ENCODE results near the gene DKK2. TPM values are rescaled to one million over a fixed set of nuclear protein-coding genes. Genes with fewer than 3 reads are reported as not detected.

DKK2 gene, protein sequence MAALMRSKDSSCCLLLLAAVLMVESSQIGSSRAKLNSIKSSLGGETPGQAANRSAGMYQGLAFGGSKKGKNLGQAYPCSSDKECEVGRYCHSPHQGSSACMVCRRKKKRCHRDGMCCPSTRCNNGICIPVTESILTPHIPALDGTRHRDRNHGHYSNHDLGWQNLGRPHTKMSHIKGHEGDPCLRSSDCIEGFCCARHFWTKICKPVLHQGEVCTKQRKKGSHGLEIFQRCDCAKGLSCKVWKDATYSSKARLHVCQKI
- 0.64 TPM for total RNA-seq
- long read RNA-seq, result 0 reads

DNA sequence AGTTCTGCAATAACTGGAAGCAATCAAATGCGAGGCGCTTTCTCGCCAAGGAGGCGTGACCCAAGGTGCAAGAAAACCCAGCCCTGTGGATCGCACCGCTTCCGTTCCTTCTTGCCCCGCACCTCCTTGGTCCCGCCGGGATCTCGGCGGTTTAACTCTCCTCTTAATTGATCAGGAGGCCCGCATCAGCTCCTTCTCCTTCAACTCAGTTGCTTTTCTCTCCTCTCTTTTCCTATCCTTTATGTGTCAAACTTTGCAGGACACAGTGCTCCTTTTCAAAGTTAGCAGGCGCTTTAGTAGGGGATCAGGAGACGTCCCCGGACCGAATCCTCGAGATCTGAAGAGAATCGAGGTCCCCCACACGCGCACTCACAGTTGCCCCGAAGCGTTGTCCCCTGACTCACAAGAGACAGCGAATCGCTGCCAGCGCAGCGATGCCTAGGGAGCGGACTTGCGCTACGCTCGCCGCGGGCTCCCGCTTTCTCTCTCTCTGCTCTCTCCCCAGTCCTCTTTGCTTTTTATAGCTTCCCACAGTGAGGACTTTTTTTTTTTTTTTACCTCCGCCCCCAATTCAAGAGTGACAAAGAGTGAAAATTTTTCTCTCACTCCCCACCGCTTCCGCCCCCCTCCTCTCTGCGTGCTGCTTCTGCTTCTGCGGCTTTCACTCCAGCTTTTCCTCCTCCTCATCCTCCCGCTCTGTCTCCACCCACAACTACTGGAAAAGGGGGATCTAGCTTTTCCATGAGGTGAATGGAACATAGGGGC, at the start of gene DKK2:
TSS of gene DKK2 (minus strand) at position 495 of the 765 bp plus-strand sequence. CDS start 722 bp downstream, outside the sequence.
- peak; percentile 32 for DNase-seq
- ATAC-seq, result no peak
- intact Hi-C loops (cut with micrococcal nuclease), result no loop called here

DNA sequence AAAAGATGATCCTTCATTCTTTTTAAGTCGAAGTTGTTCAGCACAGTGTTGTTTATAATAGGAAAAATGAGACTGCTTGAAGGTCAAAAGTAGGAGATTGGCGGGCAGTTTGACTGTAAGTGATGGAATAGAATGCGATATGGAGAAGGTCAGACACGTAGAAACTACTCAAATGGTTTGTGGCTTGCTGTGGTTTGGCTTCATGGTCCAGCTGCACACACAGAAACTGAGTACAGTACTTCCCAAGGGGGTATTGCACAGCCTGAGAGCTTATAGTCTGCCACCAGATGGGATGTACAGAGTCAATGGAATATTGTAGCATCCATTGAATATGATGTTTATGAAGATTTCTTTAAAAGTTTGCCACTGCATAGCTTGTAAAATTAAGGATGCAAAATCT, 41.1 kb upstream of the DKK2 start:
- no peak for DNase-seq
- no peak for ATAC-seq
- intact Hi-C loops (cut with micrococcal nuclease), result no loop called here

DNA sequence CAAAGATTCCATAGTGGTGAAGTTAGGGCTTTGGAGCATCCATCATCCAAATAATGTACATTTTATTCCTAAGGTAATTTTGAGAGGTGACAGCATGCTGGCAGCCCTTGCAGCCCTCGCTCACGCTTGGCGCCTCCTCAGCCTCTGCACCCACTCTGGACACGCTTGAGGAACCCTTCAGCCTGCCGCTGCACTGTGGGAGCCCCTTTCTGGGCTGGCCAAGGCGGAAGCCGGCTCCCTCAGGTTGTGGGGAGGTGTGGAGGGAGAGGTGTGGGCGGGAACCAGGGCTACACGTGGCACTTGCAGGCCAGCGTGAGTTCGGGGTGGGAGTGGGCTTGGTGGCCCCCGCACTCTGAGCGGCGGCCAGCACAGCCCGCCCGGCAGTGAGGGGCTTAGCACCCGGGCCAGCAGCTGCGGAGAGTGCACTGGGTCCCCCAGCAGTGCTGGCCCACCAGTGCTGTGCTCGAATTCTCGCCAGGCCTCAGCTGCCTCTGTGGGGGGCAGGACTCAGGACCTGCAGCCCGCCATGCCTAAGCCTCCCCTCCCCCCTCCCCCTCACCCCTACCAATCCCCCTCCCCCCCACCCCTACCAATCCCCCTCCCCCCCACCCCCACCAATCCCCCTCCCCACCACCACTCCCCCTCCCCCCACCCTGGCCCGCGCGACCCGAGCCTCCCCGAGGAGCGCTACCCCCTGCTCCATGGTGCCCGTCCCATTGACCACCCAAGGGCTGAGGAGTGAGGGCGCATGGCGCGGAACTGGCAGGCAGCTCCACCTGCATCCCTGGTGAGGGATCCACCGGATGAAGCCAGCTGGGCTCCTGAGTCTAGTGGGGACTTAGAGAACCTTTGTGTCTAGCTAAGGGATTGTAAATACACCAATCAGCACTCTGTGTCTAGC, 37.0 kb upstream of the DKK2 start:
- intact Hi-C loops (cut with micrococcal nuclease), result no loop called here
- ATAC-seq (no peak), DNase-seq (no peak)

DNA sequence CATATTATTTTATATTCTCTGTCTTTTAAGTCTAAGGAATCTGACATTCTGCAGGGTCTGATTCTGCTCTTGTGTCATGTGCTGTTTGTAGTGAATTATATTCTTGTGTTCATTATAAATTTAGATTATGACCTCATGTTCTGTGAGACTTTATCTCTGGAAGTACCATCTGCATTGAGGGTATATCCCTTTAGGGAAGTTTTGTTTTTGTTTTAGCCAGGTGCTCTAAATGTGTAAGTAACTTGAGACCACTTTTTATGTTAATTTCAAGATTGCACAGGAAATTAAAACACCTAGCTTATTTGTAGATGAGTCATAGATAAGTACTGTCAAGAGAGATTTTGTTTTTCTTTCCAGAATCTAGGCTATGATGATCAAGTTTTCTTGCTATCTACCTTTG, 35.0 kb upstream of the DKK2 start:
- no peak for DNase-seq
- intact Hi-C loops (cut with micrococcal nuclease), result no loop called here
- ATAC-seq, result no peak

DNA sequence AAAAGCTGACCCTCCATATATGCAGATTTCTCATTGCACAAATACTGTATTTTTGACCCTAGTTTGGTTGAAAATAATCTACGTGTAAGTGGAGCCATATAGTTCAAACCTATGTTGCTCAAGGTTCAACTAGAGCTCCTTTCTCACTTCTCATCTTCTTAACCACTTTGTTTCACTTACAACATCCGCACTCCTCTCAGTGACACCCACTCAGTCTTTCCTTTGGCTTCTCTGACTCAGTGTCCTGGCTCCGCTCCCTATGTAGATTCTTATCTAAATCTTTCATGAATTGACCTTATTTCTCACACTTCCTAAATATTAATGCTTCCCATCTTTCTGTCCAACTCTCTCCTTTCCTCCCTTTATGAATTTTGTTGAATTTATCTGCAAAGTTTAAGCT, 32.9 kb upstream of the DKK2 start:
- DNase-seq (no peak), ATAC-seq (no peak)
- intact Hi-C loops (cut with micrococcal nuclease), result no loop called here

DNA sequence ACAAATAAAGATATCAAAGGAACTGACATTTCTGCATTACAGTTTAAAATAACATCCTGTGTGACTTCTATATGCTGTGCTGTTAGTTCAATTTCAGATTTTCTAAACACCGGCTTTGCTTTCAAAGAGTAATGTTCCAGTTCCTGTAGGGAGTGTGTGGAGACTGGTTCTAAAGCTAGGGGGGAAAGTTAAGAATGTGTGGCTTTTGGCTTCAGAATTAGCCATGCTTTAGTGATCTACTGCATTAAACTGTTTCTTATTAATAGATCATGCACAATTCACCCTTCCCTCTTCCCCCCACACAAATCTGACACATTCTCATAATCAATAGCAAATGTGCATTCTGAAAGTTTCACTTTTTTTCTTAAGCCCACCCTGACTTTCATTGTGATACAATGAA, 32.0 kb upstream of the DKK2 start:
- intact Hi-C loops (cut with micrococcal nuclease), result no loop called here
- no peak for ATAC-seq
- no peak for DNase-seq

DNA sequence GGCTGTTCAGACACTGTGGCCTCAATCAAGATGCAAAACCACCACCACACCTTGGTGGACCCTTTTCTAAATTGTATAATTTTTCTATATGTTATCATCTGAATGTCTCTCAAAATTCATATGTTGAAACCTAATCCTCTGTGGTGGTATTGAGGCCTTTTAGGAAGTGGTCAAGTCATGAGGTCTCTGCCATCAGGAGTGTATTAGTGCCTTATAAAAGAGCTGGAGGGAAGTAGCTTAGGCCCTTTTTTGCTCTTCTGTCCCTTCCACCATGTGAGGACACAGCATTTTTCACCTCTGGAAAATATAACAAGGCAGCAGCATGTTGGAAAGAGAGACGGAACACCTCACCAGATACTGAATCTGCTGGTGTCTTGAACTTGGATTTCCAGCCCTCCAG, 30.5 kb upstream of the DKK2 start:
- intact Hi-C loops (cut with micrococcal nuclease), result no loop called here
- DNase-seq (no peak), ATAC-seq (no peak)

DNA sequence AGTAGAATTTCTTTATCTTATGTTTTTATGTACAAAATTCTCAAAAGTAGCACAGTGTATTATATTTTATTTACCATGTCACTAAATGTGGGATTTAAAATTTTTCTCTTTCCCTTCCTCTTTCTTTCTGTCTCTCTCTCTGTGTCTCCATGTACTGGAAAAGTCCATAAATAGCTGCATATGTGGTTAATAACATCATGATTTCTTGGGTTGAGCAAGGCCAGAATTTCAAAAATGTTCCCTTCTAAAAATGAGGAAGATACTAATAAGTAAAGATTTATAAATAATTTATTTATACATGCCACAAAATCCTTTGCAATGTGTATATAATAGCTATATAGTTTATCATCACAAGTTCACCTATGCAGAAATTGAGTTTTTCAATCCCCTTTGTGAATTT, 29.1 kb upstream of the DKK2 start:
- DNase-seq, result no peak
- intact Hi-C loops (cut with micrococcal nuclease), result no loop called here
- ATAC-seq, result no peak

DNA sequence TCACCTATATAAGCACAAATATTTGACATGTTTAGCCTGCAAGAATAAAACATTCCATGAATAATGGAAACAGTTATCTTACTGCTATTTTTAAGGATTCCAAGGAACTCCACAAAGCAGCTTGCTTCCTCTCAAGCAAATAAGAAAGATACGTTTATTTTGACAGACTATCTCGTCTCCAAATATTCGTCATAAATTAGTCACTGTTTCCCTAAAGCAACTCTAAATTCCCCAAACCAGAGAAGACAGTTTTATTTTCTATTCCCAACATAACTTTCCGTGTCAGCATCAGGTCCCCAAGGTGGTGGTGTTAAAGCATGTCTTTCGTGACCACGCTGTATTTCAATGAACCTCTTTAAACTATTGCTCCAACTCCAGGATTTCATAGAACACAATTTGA, 24.3 kb upstream of the DKK2 start:
- DNase-seq (no peak), ATAC-seq (no peak)
- intact Hi-C loops (cut with micrococcal nuclease), result no loop called here

DNA sequence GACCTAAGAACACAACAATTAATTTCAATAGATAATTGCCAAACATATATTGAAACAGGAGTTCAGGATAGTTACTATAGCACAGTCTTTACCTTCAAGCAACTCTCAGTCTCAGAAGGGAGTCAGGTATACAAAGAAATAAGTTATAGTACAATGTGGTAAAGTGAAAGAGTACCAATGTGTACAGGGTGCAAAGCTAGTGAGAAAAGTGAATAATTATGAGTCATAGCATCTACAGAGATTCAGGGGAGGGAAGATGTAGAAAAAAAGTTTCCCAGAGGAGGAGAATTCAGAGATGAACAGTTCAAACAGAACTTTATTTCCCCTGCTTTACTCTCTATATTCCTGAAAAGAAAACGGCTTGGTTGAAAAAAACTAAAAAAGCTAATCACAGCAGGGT, 22.7 kb upstream of the DKK2 start:
- DNase-seq, result no peak
- intact Hi-C loops (cut with micrococcal nuclease), result no loop called here
- no peak for ATAC-seq

DNA sequence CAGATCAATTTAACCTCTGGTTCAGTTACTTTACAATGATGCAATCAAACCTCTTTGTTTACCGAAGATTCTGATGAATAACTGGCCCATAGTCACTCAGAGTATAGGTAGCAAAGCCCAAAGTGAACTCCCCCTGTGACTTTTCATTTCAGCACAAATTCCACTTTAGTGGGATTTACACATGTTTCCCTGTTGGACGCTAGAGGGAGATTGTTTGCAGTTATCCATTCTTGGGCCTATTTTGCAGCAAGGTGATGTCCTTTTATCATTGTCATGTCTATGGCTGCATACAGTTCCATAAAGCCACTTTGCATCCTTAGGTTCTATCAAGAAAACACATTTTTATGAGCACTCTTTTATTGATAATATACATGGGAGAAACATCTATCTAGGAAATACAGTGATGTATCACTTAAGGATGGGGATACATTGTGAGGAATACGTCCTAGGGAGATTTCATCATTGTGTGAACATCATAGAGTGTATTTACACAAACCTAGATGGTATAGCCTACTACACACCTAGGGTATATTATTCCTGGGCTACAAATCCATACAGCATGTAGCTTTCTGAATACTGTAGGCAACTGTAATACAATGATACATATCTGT, 14.5 kb upstream of the DKK2 start:
- ATAC-seq (no peak), DNase-seq (no peak)
- intact Hi-C loops (cut with micrococcal nuclease), result no loop called here

DNA sequence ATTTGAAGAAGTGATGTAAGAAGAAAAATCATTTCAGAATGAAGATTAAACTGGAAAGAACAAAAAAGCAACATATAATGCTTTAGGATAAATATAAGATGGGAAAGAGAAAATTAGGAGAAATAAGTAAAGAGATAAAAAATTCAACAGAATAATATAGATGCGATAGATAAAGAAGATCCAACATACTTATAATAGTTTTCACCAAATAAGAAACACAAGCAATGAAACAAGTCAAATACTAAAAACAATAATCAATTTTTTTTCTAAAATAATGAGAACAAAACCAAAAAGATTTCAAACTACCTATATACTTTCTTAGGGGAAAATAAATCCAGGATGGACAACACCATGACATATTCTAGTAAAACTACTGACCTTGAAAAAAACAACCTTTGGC, 10.1 kb upstream of the DKK2 start:
- DNase-seq (no peak), ATAC-seq (no peak)
- intact Hi-C loops (cut with micrococcal nuclease), result no loop called here

DNA sequence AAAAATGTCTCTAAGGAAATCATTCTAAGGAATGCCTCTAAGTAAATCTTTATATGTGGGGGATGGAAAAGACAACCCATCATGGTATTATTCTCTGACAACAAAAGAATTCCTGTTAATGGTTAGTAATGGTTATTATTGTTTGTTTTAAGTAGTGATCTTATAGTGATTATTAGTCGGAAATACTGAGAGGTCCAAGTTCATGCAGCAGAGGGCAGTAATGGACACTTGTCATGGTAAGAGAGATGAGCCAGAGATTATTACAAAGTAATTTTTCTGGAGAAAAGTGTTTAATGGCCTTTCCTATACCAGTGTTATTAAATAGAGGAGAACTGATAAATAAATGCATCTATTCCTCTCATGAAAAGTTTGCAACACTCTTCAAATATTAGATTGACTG, 8.1 kb upstream of the DKK2 start:
- ATAC-seq (no peak), DNase-seq (no peak)
- intact Hi-C loops (cut with micrococcal nuclease), result no loop called here

DNA sequence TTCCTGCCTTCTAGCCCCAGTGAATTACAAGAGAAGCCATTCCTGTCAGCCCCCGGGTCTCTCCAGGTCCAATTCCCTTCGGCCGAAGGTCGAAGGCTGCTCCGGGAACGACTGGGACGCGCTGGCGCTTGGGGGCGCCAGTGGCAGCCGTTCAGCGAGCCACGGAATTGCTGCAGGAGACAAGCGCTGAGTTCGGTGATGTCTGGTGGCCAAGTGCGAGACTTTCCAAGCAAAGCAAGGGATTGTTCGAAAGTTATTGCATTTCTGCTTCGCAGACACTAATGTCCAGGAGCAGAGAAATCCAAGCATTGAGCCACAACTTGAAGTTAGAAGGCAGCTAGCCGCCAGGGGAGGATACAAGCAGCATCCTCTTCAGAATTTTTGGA, 1.1 kb upstream of the DKK2 start:
- peak; percentile 40 for DNase-seq
- ATAC-seq, result no peak
- intact Hi-C loops (cut with micrococcal nuclease), result no loop called here

DNA sequence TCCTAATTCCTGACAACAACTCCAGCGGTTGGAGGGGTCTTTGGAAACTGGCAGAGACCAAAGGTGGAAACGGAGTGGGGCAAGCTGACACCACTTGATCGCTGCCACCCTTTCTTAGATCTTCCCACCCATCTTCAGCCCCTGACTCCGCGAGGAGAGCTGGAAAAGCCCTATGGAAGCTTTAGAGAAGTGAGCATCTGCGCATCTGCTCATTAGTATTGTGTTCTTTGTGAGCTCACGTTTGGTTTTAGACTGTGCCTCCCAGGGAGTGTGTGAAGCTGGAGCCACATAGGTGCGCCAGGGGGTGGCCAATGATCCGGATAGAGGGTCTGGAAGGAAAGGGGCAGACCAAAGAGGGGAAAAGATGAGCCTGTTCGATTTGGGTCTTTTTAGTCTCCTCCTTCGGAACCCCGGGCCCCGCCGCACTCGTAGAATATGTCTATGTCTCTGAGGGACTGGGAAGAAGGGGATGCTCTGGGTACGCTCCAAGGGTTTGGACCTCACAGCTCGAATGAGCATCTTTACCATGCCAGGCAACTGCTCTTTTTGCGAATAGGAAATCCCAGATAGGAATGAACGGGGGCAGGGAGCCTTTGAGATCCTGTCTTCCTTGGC, 578 bp upstream of the DKK2 start:
- ATAC-seq, result no peak
- intact Hi-C loops (cut with micrococcal nuclease), result no loop called here

DNA sequence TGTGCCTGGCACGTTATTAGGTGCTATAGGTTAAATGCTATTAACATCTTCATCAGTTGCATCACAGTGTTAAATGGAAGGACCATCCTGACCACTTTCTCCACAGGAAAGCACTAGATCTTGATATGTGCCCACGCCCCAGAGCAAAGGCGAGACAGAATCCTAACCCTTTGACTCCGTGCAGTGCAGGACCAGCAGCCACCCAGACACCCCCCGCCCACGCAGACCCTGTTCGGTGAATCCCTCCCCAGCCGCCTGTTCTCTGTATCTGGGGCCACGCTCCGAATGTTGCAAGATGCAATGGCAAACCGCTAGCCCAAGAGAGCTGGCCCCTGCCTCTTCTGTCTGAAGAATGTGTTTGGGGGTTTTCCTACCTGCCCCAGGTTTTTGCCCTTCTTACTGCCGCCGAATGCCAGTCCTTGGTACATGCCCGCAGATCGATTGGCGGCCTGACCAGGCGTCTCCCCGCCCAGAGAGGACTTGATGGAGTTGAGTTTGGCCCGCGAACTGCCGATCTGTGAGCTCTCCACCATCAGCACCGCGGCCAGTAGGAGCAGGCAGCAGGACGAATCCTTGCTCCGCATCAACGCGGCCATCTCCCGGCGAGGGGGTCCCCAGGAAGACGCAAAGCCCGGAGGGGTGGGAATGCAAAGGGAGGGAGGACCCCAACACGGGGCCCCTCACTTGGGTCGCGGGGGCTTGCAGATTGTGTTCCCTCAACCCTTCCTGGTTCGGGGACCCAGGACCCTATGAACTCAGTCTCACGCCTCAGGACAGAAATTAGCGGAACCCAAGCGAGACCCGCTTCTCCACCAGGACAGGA, 906 bp downstream of the DKK2 start:
- ATAC-seq, result no peak
- DNase-seq, result peak; percentile 21
- intact Hi-C loops (cut with micrococcal nuclease), result no loop called here

More for the DNA sequence above, 578 bp upstream of the DKK2 start:
- no peak for DNase-seq

DNA sequence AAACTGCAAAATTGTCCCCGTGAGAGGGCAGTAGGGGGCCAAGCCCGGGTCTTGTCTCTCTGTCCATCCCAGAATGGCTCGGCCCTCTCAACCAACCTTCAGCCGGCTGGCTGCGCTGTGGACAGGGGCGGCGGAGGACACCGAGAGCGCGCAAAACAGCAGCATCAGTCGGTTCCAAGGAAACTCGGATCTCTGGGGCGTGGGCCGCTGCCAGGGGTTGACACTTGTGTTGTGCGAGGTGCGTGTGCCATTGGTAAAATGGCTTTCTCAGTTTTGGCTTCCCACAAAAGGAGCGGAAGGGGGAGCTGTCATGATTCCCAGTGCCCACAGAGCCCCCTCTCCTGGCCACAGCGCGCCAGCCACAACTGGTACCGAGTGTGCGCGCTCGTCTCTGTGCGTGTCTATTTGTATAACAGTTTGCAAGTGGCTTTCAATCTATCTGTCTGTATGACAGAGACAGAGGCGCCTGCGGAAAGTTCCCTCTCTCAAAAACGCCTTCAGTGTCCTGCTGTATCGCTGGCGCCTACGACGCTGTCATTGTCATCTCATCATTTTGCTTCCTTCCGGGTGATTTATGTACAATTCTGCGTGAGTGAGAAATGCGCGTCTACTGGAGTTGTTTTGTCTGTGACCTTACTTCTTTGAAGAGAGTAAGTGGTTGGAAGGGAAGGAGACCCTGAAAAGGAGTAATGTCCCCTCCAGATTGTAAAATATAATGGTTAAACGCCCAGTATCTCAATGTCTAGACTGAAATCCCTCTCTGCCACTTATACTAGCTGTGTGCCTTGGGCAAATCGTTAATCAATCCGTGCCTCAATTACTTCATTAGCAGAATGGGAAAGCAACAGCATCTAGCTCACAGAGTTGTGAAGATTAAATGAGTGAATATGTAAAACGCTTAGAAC, 1.8 kb downstream of the DKK2 start:
- intact Hi-C loops (cut with micrococcal nuclease), result no loop called here
- ATAC-seq (no peak), DNase-seq (peak; percentile 21)
